HepG2 (cell line): ENCODE data around the gene CHADL. TPM values are rescaled to one million over a fixed set of nuclear protein-coding genes. Genes with fewer than 3 reads are reported as not detected.

Source experiments
- BRD4 ChIP-seq: sonication (generic); formaldehyde crosslinking; IDR thresholded peaks from 2 replicates; pipeline ENCODE4 v1.4.0; 2020; ENCODE audit warnings: missing genetic modification reagents
- ETV5 ChIP-seq: IDR thresholded peaks from 2 replicates; pipeline ENCODE4 v1.6.1; 2018; ENCODE audit warnings: missing biosample characterization, missing genetic modification reagents, inconsistent platforms, borderline replicate concordance
- ETV6 ChIP-seq: sonication (generic); formaldehyde crosslinking; conservative IDR thresholded peaks from 2 replicates; pipeline ENCODE4 v1.4.0; 2020; ENCODE audit warnings: missing genetic modification reagents
- GPN1 ChIP-seq: sonication (generic); formaldehyde crosslinking; IDR thresholded peaks from 2 replicates; pipeline ENCODE4 v1.5.1; 2020; ENCODE audit warnings: missing genetic modification reagents, borderline replicate concordance
- HCFC1 ChIP-seq: fragments of 150-350 bp; IDR thresholded peaks from 2 replicates; pipeline ENCODE4 v1.6.1; 2014; ENCODE audit warnings: low read depth, low read length
- KMT2B ChIP-seq: IDR thresholded peaks from 2 replicates; pipeline ENCODE4 v1.6.1; 2016; ENCODE audit warnings: missing genetic modification reagents, missing compliant biosample characterization
- NCOR1 ChIP-seq: fragments of 200-600 bp; sonication (generic); IDR thresholded peaks from 2 replicates; pipeline ENCODE4 v1.7.0; 2017; ENCODE audit warnings: antibody characterized with exemption, low read length, borderline replicate concordance
- PCBP1 ChIP-seq: fragments of 200-400 bp; formaldehyde crosslinking; IDR thresholded peaks from 2 replicates; pipeline ENCODE4 v1.6.1; 2017; ENCODE audit warnings: mild to moderate bottlenecking, low read depth, low read length, borderline replicate concordance
- REPIN1 ChIP-seq: sonication (generic); formaldehyde crosslinking; IDR thresholded peaks from 2 replicates; pipeline ENCODE4 v1.8.0; 2022; ENCODE audit warnings: missing genetic modification reagents, low read depth, mild to moderate bottlenecking, borderline replicate concordance
- RFX3 ChIP-seq: IDR thresholded peaks from 2 replicates; pipeline ENCODE4 v1.6.1; 2016; ENCODE audit warnings: missing biosample characterization, missing genetic modification reagents
- SNAPC2 ChIP-seq: sonication (generic); formaldehyde crosslinking; IDR thresholded peaks from 2 replicates; pipeline ENCODE4 v1.8.1; 2022; ENCODE audit warnings: mild to moderate bottlenecking, missing genetic modification reagents
- SRSF1 ChIP-seq: fragments of 200-400 bp; formaldehyde crosslinking; optimal IDR thresholded peaks from 2 replicates; pipeline ENCODE3; 2017; ENCODE audit warnings: mild to moderate bottlenecking, low read depth, low read length, moderate library complexity
- TCF7 ChIP-seq: sonication (generic); IDR thresholded peaks from 2 replicates; pipeline ENCODE4 v1.6.1; 2016; ENCODE audit warnings: antibody characterized with exemption, low read depth
- THAP9 ChIP-seq: sonication (generic); formaldehyde crosslinking; IDR thresholded peaks from 2 replicates; pipeline ENCODE4; 2020; ENCODE audit warnings: missing genetic modification reagents, mild to moderate bottlenecking, borderline replicate concordance
- ZBTB21 ChIP-seq: sonication (generic); formaldehyde crosslinking; IDR thresholded peaks from 2 replicates; pipeline ENCODE4 v1.4.0; 2020; ENCODE audit warnings: missing genetic modification reagents
- ZNF24 ChIP-seq: fragments of 450-650 bp; IDR thresholded peaks from 2 replicates; pipeline ENCODE4 v1.6.1; 2017; ENCODE audit warnings: antibody characterized with exemption, mild to moderate bottlenecking
- ZNF740 ChIP-seq: sonication (generic); formaldehyde crosslinking; IDR thresholded peaks from 2 replicates; pipeline ENCODE4 v1.4.0; 2020; ENCODE audit warnings: missing genetic modification reagents
- ZNF746 ChIP-seq: sonication (generic); formaldehyde crosslinking; IDR thresholded peaks from 2 replicates; pipeline ENCODE4 v1.8.0; 2022; ENCODE audit warnings: mild to moderate bottlenecking, missing genetic modification reagents
- ZNF781 ChIP-seq: sonication (generic); formaldehyde crosslinking; IDR thresholded peaks from 2 replicates; pipeline ENCODE4 v1.5.1; 2020; ENCODE audit warnings: borderline replicate concordance, mild to moderate bottlenecking, missing genetic modification reagents; ENCODE audit errors: not compliant biosample characterization
- ZZZ3 ChIP-seq: sonication (generic); formaldehyde crosslinking; IDR thresholded peaks from 2 replicates; pipeline ENCODE4 v1.4.0; 2020; ENCODE audit warnings: missing genetic modification reagents, mild to moderate bottlenecking, borderline replicate concordance
- polyA plus RNA-seq, 8 experiments: library from polyadenylated mRNA; depleted of rRNA in 3 of 8; stranded (reverse) in 7 of 8; unstranded in 1 of 8; fragments of >200 nt; fragmentation: Illumina TruSeq in 4 of 8; extraction: Trizol in 4 of 8; gene quantifications; 2 replicates each; pipeline versions ENCODE4 v1.2.1 to v1.2.3, GENCODE V29; 2011 to 2016; ENCODE audit warnings: low read depth in 4 of 8, missing spikeins in 1 of 8, mixed read lengths in 1 of 8; ENCODE audit not compliant: insufficient read depth in 1 of 8
- total RNA-seq, 5 experiments: library from RNA; depleted of rRNA; stranded (reverse); fragments of >200 nt; fragmentation: Illumina TruSeq; extraction: Trizol; gene quantifications; 2 replicates each; pipeline ENCODE4 v1.2.3, GENCODE V29; 2016; ENCODE audit warnings: low read depth in 1 of 5
- TF ChIP-seq, protein P1 (sequence below), 2 experiments: sonication (generic) in 1 of 2; formaldehyde crosslinking in 1 of 2; IDR thresholded peaks; 2 replicates each; pipeline versions ENCODE4 v1.5.1 to v1.6.1; 2011 to 2020; ENCODE audit warnings: borderline replicate concordance in 1 of 2, low read depth in 1 of 2, low read length in 1 of 2, mild to moderate bottlenecking in 1 of 2, missing genetic modification reagents in 1 of 2, moderate library complexity in 1 of 2
- TF ChIP-seq, protein P2 (sequence below): sonication (generic); formaldehyde crosslinking; IDR thresholded peaks from 2 replicates; pipeline ENCODE4 v1.8.0; 2022; ENCODE audit warnings: missing genetic modification reagents, low read depth, mild to moderate bottlenecking, borderline replicate concordance

Gene CHADL
- total and polyA plus RNA-seq, 2 of the 13 experiments (the other 11 are each of a cell fraction or from before 2014, with no cell fraction given): 2.8 to 8.1 TPM

- TF ChIP-seq, protein P1, sequence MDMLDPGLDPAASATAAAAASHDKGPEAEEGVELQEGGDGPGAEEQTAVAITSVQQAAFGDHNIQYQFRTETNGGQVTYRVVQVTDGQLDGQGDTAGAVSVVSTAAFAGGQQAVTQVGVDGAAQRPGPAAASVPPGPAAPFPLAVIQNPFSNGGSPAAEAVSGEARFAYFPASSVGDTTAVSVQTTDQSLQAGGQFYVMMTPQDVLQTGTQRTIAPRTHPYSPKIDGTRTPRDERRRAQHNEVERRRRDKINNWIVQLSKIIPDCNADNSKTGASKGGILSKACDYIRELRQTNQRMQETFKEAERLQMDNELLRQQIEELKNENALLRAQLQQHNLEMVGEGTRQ (IDR thresholded peaks at IDR 0.05; ENCODE audit: low read depth, low read length): no peak
- TF ChIP-seq, protein P1 (CRISPR knock-in tag; IDR thresholded peaks at IDR 0.05; ENCODE audit: borderline replicate concordance): no peak
- TF ChIP-seq NCOR1: peak; percentile 46; the same call in 1 of the 2 replicates
- no peak for TF ChIP-seq ZBTB21 (CRISPR knock-in tag)
- TF ChIP-seq RFX3 (CRISPR knock-in tag): no peak
- TF ChIP-seq, protein P2, sequence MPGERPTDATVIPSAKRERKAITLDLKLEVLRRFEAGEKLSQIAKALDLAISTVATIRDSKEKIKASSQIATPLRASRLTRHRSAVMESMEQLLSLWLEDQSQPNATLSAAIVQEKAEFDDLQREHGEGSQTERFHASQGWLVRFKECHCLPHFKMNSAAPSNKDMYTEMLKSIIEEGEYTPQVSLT: no peak
- peak; percentile 77 for TF ChIP-seq SRSF1
- peak; percentile 50; the same call in 1 of the 2 replicates for TF ChIP-seq REPIN1 (CRISPR knock-in tag)
- TF ChIP-seq TCF7: no peak
- no peak for TF ChIP-seq GPN1 (CRISPR knock-in tag)
- TF ChIP-seq THAP9 (CRISPR knock-in tag): no peak
- no peak for TF ChIP-seq KMT2B (CRISPR knock-in tag)
- no peak for TF ChIP-seq HCFC1
- TF ChIP-seq ETV5: peak; percentile 69
- no peak for TF ChIP-seq ZNF746
- no peak for TF ChIP-seq SNAPC2 (CRISPR knock-in tag)
- TF ChIP-seq ZNF740 (CRISPR knock-in tag): no peak
- no peak for TF ChIP-seq ETV6
- no peak for TF ChIP-seq ZNF24
- TF ChIP-seq PCBP1: no peak
- TF ChIP-seq ZZZ3 (CRISPR knock-in tag): no peak
- TF ChIP-seq ZNF781 (CRISPR knock-in tag): peak; percentile 49
- TF ChIP-seq BRD4 (CRISPR knock-in tag): no peak
Observed at GRCh38 chr22:41234815-41235695, 5.7 kb downstream of the CHADL start (continued).
